HCT116 (cell line): Measurements from ENCODE around the gene MEI1. TPM values are rescaled to one million over a fixed set of nuclear protein-coding genes. Genes with fewer than 3 reads are reported as not detected.

ENCODE experiments used
- ATAC-seq: fragments of 200-7000 bp; cut with Tn5 transposase; 2 replicates; pipeline ENCODE4 v1.9.1; 2020; ENCODE audit warnings: mild to moderate bottlenecking, moderate library complexity
- BruUV-seq: library from RNA; stranded (reverse); fragments of 400-500 nt; replicated peaks from 2 replicates; lab custom pipeline; 2021; lab: Mats Ljungman, UMichigan
- CTCF ChIA-PET: fragments of 300-600 bp; sonication (Branson Sonifier 250); formaldehyde crosslinking; loops from one replicate; lab custom pipeline; 2021; ENCODE audit warnings: antibody characterized with exemption; lab: Charles Lee
- POLR2A ChIA-PET: fragments of 300-600, 350-600 bp; sonication (Branson Sonifier 250); formaldehyde crosslinking; loops from one replicate; lab custom pipeline; 2021; ENCODE audit warnings: antibody characterized with exemption; lab: Charles Lee
- RAD21 ChIA-PET, 2 experiments: fragments of 300-600 bp; sonication (Branson Sonifier 250); formaldehyde crosslinking; loops; one replicate each; lab custom pipeline; 2023; ENCODE audit warnings: low total read pairs in 2 of 2; ENCODE audit not compliant: uncharacterized antibody in 2 of 2, unreplicated experiment in 2 of 2, low non-redundant PET in 1 of 2; lab: Charles Lee
- DNase-seq: peaks from one replicate; pipeline ENCODE4 v3.0.0-alpha.2; 2010; ENCODE audit warnings: low read depth, low spot score
- H2AFZ ChIP-seq: fragments of 200-600 bp; shearing (Covaris generic), sonication (generic); 2 replicates; pipeline ENCODE4 v1.6.1; 2017; ENCODE audit warnings: low read depth, mixed run types, mixed read lengths, antibody characterized with exemption, low read length; ENCODE audit not compliant: poor library complexity, severe bottlenecking
- H3K27ac ChIP-seq: 2 replicates; pipeline ENCODE4 v1.5.1; 2012; ENCODE audit warnings: low read depth, low read length
- H3K27me3 ChIP-seq: fragments of 200-600 bp; sonication (generic); 2 replicates; pipeline ENCODE4 v1.6.1; 2016; ENCODE audit warnings: mixed run types, low read length, mixed read lengths; ENCODE audit not compliant: insufficient read depth
- H3K36me3 ChIP-seq, 2 experiments: fragments of 200-500 bp in 1 of 2; fragments of 200-600 bp in 1 of 2; sonication (Bioruptor generic) in 1 of 2; sonication (generic) in 1 of 2; 2 replicates each; pipeline versions ENCODE4 v1.5.1 to v1.6.1; 2014 to 2016; ENCODE audit warnings: low read length in 2 of 2, inconsistent platforms in 1 of 2, mixed read lengths in 1 of 2, mixed run types in 1 of 2; ENCODE audit not compliant: insufficient read depth in 2 of 2, control insufficient read depth in 1 of 2
- H3K4me1 ChIP-seq, 2 experiments: fragments of 200-600 bp in 1 of 2; sonication (generic) in 1 of 2; 2 replicates each; pipeline versions ENCODE4 v1.5.1 to v1.6.1; 2012 to 2017; ENCODE audit warnings: low read length in 2 of 2, inconsistent platforms in 1 of 2, mild to moderate bottlenecking in 1 of 2, mixed read lengths in 1 of 2, mixed run types in 1 of 2, moderate library complexity in 1 of 2; ENCODE audit not compliant: insufficient read depth in 2 of 2, control insufficient read depth in 1 of 2
- H3K4me2 ChIP-seq: fragments of 200-600 bp; sonication (generic); 2 replicates; pipeline ENCODE4 v1.6.1; 2017; ENCODE audit warnings: mixed run types, low read length, mixed read lengths
- H3K4me3 ChIP-seq, 2 experiments: fragments of 200-600 bp in 1 of 2; sonication (generic) in 1 of 2; replicated peaks in 1 of 2; 2 replicates each; pipeline ENCODE4 v1.5.1; 2011 to 2016; ENCODE audit warnings: low read length in 2 of 2, control low read depth in 1 of 2, low read depth in 1 of 2, mild to moderate bottlenecking in 1 of 2, mixed read lengths in 1 of 2, mixed run types in 1 of 2
- H3K79me2 ChIP-seq: fragments of 200-600 bp; sonication (generic); 2 replicates; pipeline ENCODE4 v1.6.1; 2017; ENCODE audit warnings: mild to moderate bottlenecking, mixed run types, low read length, moderate library complexity, mixed read lengths; ENCODE audit not compliant: insufficient read depth
- H3K9ac ChIP-seq: fragments of 200-600 bp; sonication (generic); 2 replicates; pipeline ENCODE4 v1.6.1; 2016; ENCODE audit warnings: low read length, mixed read lengths
- H3K9me2 ChIP-seq: fragments of 200-600 bp; sonication (generic), shearing (Covaris generic); 2 replicates; pipeline ENCODE4 v1.6.1; 2017; ENCODE audit warnings: mixed run types, mild to moderate bottlenecking, moderate library complexity; ENCODE audit not compliant: insufficient read depth
- H3K9me3 ChIP-seq, 2 experiments: fragments of 200-500 bp in 1 of 2; fragments of 200-600 bp in 1 of 2; sonication (Bioruptor generic) in 1 of 2; sonication (generic) in 1 of 2; 2 replicates each; pipeline ENCODE4 v1.6.1; 2014 to 2017; ENCODE audit warnings: low read length in 2 of 2, mixed read lengths in 2 of 2, inconsistent platforms in 1 of 2, low read depth in 1 of 2, mild to moderate bottlenecking in 1 of 2, mixed run types in 1 of 2, moderate library complexity in 1 of 2; ENCODE audit not compliant: control insufficient read depth in 1 of 2, insufficient read depth in 1 of 2
- H4K20me1 ChIP-seq: fragments of 200-600 bp; sonication (generic), shearing (Covaris generic); 2 replicates; pipeline ENCODE4 v1.6.1; 2017; ENCODE audit warnings: mixed run types, mild to moderate bottlenecking, moderate library complexity; ENCODE audit not compliant: insufficient read depth
- ATF3 ChIP-seq: IDR thresholded peaks from 2 replicates; pipeline ENCODE4 v1.6.1; 2012
- CBX3 ChIP-seq: IDR thresholded peaks from 2 replicates; pipeline ENCODE4 v1.6.1; 2012; ENCODE audit warnings: low read depth
- CEBPB ChIP-seq: IDR thresholded peaks from 2 replicates; pipeline ENCODE4 v1.6.1; 2012; ENCODE audit warnings: low read depth
- CTCF ChIP-seq, 3 experiments: fragments of 200-600 bp in 1 of 3; sonication (generic) in 1 of 3; IDR thresholded peaks in 2 of 3; conservative IDR thresholded peaks in 1 of 3; 2 replicates each; pipeline ENCODE4 v1.5.1; 2012 to 2017; ENCODE audit warnings: low read depth in 2 of 3, low read length in 2 of 3, antibody characterized with exemption in 1 of 3, borderline replicate concordance in 1 of 3, control low read depth in 1 of 3, mild to moderate bottlenecking in 1 of 3, mixed read lengths in 1 of 3, mixed run types in 1 of 3, moderate library complexity in 1 of 3; ENCODE audit not compliant: insufficient read depth in 1 of 3
- EZH2 ChIP-seq: fragments of 200-600 bp; sonication (generic); IDR thresholded peaks from 2 replicates; pipeline ENCODE4 v1.6.1; 2017; ENCODE audit warnings: antibody characterized with exemption, mixed run types
- EZH2phosphoT487 ChIP-seq: fragments of 200-600 bp; IDR thresholded peaks from 2 replicates; pipeline ENCODE4 v1.6.1; 2018; ENCODE audit warnings: antibody characterized with exemption, borderline replicate concordance
- FOSL1 ChIP-seq: IDR thresholded peaks from 2 replicates; pipeline ENCODE4 v1.6.1; 2012; ENCODE audit warnings: low read depth
- JUND ChIP-seq: IDR thresholded peaks from 2 replicates; pipeline ENCODE4 v1.6.1; 2012
- MAX ChIP-seq: IDR thresholded peaks from 2 replicates; pipeline ENCODE4 v1.6.1; 2012
- POLR2A ChIP-seq: IDR thresholded peaks from 2 replicates; pipeline ENCODE4 v1.7.0; 2011; ENCODE audit warnings: borderline replicate concordance; ENCODE audit not compliant: insufficient read depth, insufficient read length; ENCODE audit errors: extremely low read depth
- POLR2AphosphoS5 ChIP-seq: IDR thresholded peaks from 2 replicates; pipeline ENCODE4 v1.6.1; 2011; ENCODE audit warnings: mild to moderate bottlenecking, low read depth, low read length, moderate library complexity
- REST ChIP-seq: IDR thresholded peaks from 2 replicates; pipeline ENCODE4 v1.6.1; 2012; ENCODE audit warnings: low read depth
- SP1 ChIP-seq: IDR thresholded peaks from 2 replicates; pipeline ENCODE4 v1.6.1; 2012; ENCODE audit warnings: low read depth
- SRF ChIP-seq: IDR thresholded peaks from 2 replicates; pipeline ENCODE4 v1.6.1; 2012; ENCODE audit warnings: low read depth
- YY1 ChIP-seq: IDR thresholded peaks from 2 replicates; pipeline ENCODE4 v1.6.1; 2011; ENCODE audit warnings: low read length, low read depth, moderate library complexity, mild to moderate bottlenecking; ENCODE audit not compliant: insufficient replicate concordance; ENCODE audit errors: extremely low read depth
- ZBTB33 ChIP-seq: IDR thresholded peaks from 2 replicates; pipeline ENCODE4 v1.6.1; 2011; ENCODE audit warnings: mild to moderate bottlenecking, low read length, moderate library complexity; ENCODE audit not compliant: insufficient replicate concordance; ENCODE audit errors: extremely low read depth
- ZFX ChIP-seq: fragments of 450-650 bp; IDR thresholded peaks from 2 replicates; pipeline ENCODE4 v1.6.1; 2017
- ZNF274 ChIP-seq: fragments of 200-500 bp; sonication (Bioruptor generic); IDR thresholded peaks from 2 replicates; pipeline ENCODE4 v1.6.1; 2014; ENCODE audit warnings: mild to moderate bottlenecking, low read depth, low read length, inconsistent platforms
- intact Hi-C: fragments of 100-400 bp; cut with micrococcal nuclease; formaldehyde crosslinking; loops from 2 replicates; pipeline ENCODE4 v1.10.0; 2022
- total RNA-seq: library from RNA; stranded (reverse); gene quantifications from one replicate; pipeline ENCODE4 v1.2.1, GENCODE V29; 2021; ENCODE audit not compliant: unreplicated experiment

Gene MEI1
- total RNA-seq, 1 experiment from 2014 or later = 0.64 TPM

- ChIA-PET RAD21 (no interaction called here), CTCF (no interaction called here), POLR2A (no interaction called here)
Measured at GRCh38 chr22:41722496-41722895, 23.2 kb downstream of the MEI1 start.

More at GRCh38 chr22:41722496-41722895, 23.2 kb downstream of the MEI1 start:
- H3K27me3 ChIP-seq = no peaks in the 10 kb centered on the region
- TF ChIP-seq EZH2phosphoT487 (no peak), ZFX (no peak), POLR2AphosphoS5 (no peak), JUND (no peak), ZNF274 (no peak), CTCF (IDR thresholded peaks at IDR 0.05 in 2 of 3, conservative IDR thresholded peaks at IDR 0.05 in 1 of 3; ENCODE audit: borderline replicate concordance in 1 of 3, insufficient read depth in 1 of 3, low read depth in 2 of 3, low read length in 2 of 3) (no peak), ATF3 (no peak), ZBTB33 (no peak), CBX3 (no peak), EZH2 (no peak), SP1 (no peak), YY1 (no peak), CEBPB (no peak), POLR2A (no peak), MAX (no peak), SRF (no peak), FOSL1 (no peak), REST (no peak)
- H4K20me1 ChIP-seq = no peaks in the 10 kb centered on the region
- H3K27ac ChIP-seq = no peak overlapping the region
- no peak overlapping the region for H2AFZ ChIP-seq
- H3K4me1 ChIP-seq = peaks cover 3 to 9% of the 10 kb centered on the region in 2 experiments; a peak in 1 of 4 replicates
- H3K79me2 ChIP-seq = no peaks in the 10 kb centered on the region
- H3K9me3 ChIP-seq = no peaks in the 10 kb centered on the region
- H3K9me2 ChIP-seq = no peaks in the 10 kb centered on the region
- intact Hi-C loops = no loop called here
- no TSS peak for BruUV-seq
- no peak overlapping the region for H3K4me2 ChIP-seq
- DNase-seq (no peak), ATAC-seq (no peak)
- no peak overlapping the region for H3K4me3 ChIP-seq
- H3K36me3 ChIP-seq = no peaks in the 10 kb centered on the region
- H3K9ac ChIP-seq = no peak overlapping the region
